HL-60 (cell line): ENCODE measurements around the gene SPI1.

Experiments used
- GABPA ChIP-seq: IDR thresholded peaks from 2 replicates; pipeline ENCODE4 v1.6.1; 2012; ENCODE audit warnings: low read depth
- POLR2AphosphoS5 ChIP-seq: IDR thresholded peaks from 2 replicates; pipeline ENCODE4 v1.6.1; 2012; ENCODE audit warnings: low read depth
- SPI1 ChIP-seq: IDR thresholded peaks from 2 replicates; pipeline ENCODE4 v1.6.1; 2012; ENCODE audit warnings: low read depth, mild to moderate bottlenecking, borderline replicate concordance
- TF ChIP-seq, protein P1 (sequence below): IDR thresholded peaks from one replicate; pipeline ENCODE4 v1.5.1; 2011; ENCODE audit warnings: low read length, control low read depth, inconsistent platforms; ENCODE audit not compliant: insufficient read depth

DNA sequence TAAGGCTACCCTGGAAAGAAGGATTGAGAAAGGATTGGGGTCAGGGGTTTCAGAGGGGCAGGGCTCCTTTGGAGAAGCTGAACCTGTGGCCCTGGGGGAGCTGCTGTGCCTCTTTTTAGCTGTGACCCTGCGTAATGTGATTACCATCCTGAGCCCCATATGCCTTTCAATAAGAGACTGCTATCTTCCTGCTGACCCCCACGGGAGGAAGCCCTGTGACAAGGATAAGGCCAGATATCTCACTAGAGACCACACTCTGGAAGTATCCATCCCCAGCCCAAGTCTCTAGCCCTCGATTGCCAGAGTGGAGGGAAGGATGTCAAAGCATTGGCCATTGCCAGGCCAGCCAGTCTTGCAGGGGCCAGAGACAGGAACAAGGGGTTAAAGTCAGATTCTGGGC, 25.2 kb upstream of the SPI1 start:
- TF ChIP-seq, protein P1, sequence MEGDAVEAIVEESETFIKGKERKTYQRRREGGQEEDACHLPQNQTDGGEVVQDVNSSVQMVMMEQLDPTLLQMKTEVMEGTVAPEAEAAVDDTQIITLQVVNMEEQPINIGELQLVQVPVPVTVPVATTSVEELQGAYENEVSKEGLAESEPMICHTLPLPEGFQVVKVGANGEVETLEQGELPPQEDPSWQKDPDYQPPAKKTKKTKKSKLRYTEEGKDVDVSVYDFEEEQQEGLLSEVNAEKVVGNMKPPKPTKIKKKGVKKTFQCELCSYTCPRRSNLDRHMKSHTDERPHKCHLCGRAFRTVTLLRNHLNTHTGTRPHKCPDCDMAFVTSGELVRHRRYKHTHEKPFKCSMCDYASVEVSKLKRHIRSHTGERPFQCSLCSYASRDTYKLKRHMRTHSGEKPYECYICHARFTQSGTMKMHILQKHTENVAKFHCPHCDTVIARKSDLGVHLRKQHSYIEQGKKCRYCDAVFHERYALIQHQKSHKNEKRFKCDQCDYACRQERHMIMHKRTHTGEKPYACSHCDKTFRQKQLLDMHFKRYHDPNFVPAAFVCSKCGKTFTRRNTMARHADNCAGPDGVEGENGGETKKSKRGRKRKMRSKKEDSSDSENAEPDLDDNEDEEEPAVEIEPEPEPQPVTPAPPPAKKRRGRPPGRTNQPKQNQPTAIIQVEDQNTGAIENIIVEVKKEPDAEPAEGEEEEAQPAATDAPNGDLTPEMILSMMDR, result no peak
- no peak for TF ChIP-seq POLR2AphosphoS5
- TF ChIP-seq SPI1, result no peak
- TF ChIP-seq GABPA, result no peak
